GM21529 (cell line): Measurements from ENCODE around the gene U2SURP.

ENCODE experiments used
- ATAC-seq: cut with Tn5 transposase; IDR thresholded peaks from one replicate; pipeline ENCODE4 v1.9.1; 2021; ENCODE audit not compliant: unreplicated experiment

The U2SURP gene

GRCh38 chr3:143001369-143002082 lies at the start of gene U2SURP:
Gene U2SURP, plus strand, starts transcription at chr3:143001570. Its CDS starts 59 bp downstream, at chr3:143001629.
- peak; percentile 83 for ATAC-seq

DNA sequence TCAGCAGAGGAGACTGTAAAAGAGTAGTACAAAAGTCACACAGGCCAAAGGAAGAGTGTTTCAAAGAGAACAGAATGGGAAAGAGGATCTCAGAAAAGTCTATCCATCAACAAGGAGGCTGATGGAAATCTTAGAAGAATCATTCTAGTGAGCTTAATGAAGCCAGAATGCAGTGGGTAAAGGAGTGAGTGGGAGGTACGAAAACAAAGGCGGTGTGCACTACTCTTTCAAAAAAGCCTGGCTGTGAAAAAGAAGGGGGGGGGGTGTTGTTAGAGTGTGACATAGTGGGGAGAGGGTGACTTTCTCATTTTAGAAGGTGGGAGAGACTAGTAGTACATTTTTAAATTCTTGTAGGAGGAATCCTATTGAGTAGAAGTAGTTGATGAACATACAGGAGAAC lies 49.6 kb upstream of the U2SURP start:
- ATAC-seq: no peak

GRCh38 chr3:142952272-142953193 lies 48.8 kb upstream of the U2SURP start:
- no peak for ATAC-seq

DNA sequence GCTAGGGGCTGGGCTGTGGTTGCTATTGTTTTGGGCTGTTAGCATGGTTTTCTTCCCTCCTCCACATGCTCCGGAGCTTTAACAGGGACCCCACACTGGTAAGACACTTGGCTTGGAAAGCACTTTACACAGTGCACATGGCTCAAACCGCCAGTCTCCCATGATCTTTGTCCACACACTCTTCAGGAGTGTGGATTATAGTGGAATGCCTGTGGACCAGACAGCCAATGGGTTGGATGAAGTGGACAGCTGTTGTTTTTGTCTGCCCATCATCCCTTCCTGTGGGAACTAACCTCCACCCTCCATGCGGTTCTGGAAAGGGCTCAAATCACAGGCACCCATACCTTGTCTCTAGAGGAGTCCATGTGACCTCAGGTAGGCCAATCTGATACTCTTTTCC lies 47.9 kb upstream of the U2SURP start:
- no peak for ATAC-seq

DNA sequence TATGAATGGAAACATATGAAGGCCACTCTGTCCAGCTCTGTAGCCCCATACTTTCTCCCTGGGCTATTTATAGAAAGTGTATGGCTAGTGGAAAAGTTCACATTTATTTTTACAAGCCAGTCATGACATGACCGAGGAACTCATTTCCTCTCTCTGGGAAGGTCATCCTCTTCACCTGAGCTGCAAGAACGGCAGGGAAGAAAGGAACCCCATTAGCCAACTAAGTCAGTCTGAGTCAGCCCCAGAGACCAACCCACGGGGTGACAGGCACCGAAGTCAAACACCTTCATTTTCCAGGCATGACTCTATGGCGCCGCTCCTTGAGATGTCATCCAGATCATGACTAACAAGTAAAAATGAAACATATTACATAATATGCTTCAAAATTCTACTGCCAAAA lies 42.7 kb upstream of the U2SURP start:
- ATAC-seq: no peak

- ATAC-seq: no peak
Measured at GRCh38 chr3:142960322-142960850, 41.0 kb upstream of the U2SURP start.

- no peak for ATAC-seq
Measured at GRCh38 chr3:142961539-142961938, 39.8 kb upstream of the U2SURP start.

DNA sequence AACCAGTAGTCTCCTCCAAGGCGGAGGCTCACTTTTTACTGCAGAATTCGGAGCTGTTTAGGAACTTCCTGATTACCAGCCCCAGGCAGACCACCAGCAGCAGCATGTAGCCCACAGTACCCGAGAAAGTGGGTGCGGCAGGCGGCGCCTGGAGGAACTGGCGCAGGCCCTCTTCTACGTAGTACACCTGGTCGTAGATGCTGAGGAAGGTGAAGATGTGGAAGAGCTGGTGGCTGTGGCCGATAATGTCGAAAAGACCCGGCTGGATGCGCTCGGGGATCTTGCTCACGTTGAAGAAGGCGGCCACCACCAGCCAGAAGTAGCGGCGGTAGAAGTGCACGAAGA lies 39.2 kb upstream of the U2SURP start:
- no peak for ATAC-seq

DNA sequence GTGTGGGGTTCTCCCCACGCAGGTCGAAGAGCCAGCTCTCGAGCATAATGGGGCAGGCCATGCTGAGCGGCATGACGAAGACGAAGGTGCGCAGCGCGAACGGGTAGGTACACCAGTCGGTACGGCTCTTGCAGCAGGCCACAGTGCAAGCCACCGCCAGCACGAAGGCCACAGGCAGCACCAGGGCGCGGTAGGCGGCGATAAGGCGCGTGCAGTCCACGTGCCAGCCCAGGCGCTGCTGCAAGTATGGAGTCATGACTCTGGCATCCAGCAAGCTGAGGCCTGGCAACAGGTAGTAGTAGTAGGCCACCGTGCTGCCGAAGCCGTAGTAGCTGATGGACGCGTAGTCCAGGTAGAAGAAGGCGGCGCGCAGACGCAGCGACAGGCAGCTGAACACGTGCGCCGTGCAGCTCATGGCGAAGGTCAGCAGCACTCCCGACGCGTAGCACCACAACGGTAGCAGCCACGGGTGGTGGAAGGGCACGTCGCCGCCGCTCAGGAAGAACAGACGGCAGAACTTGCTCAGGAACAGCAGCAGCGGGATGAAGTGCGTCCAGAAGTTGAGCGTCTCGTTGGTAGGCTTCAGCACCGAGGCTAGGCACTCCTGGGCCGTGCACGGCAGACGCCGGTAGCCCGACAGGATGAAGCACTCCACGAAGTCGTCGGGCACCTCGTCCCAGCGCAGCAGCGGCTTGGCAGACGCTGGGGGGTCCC lies 38.7 kb upstream of the U2SURP start:
- no peak for ATAC-seq

GRCh38 chr3:142963234-142963515 lies 38.2 kb upstream of the U2SURP start:
- ATAC-seq: no peak

- no peak for ATAC-seq
Measured at GRCh38 chr3:142963516-142964448, 37.6 kb upstream of the U2SURP start, which contains the start of gene PAQR9. Gene PAQR9, minus strand, starts transcription at chr3:142963674. Its CDS starts 338 bp downstream, at chr3:142963336.

DNA sequence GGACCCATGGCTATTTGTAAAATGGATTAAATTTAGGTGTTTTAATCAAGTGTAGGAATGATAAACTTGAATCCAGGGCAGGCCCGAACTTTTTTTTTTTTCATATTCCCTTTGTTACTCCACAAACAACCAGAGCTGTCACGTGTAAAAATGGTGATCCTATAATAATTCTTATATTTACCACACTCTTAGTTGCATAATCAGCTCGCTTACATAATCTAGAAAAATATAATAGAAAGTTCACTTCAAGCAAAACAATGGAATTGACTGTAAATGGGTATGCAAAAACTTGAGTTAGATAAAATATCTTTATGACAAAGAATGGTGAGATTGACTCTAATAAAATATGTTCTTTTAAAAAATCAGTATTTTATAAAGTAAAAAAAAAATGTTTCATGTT lies 35.8 kb upstream of the U2SURP start:
- ATAC-seq: no peak

- ATAC-seq: no peak
Measured at GRCh38 chr3:142966808-142967207, 34.6 kb upstream of the U2SURP start.

- ATAC-seq: no peak
Measured at GRCh38 chr3:142968319-142969025, 32.9 kb upstream of the U2SURP start.

GRCh38 chr3:142971431-142971830 lies 29.9 kb upstream of the U2SURP start:
- ATAC-seq: no peak

- ATAC-seq: no peak
Measured at GRCh38 chr3:142972092-142972753, 29.1 kb upstream of the U2SURP start.

GRCh38 chr3:142973217-142974009 lies 28.0 kb upstream of the U2SURP start:
- ATAC-seq: no peak

DNA sequence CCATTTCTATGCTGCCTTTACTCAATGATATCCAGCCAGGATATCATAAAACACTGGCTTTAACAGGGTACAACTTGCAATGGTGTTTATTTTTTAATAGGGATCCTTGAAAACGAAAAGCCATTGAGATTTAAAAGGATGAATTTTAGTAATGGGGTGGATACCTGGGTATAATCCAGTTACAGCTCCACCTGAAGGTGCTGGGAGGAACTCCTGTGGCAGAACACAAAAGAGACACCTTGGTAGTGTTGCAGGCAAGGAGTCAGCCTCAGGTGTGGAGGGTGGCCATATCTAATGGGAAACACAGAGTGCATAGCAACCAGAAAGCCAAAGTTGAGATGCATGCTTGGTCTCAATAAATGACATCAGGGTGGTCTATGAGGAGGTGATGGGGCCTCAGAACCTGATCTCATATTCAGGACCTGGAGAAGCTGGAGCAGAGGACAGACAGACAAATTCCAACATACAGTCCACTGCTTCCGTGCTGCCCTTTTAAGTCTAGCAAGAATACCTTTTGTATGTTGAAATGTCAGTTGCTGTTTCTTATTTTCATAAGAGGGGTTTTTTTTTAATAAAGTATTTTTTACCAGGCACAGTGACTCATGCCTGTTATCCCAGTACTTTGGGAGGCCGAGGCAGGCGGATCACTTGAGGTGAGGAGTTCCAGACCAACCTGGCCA lies 25.9 kb upstream of the U2SURP start:
- ATAC-seq: no peak
